Retinal pigment epithelial cell (primary cell): ENCODE measurements around the gene ZNF777.
"Not testable (repeated sequence)": the region's sequence is repeated elsewhere in the genome, so short reads cannot be mapped to it uniquely, and the experiment has no call there.

Experiments
- DNase-seq: peaks from one replicate; pipeline ENCODE4 v3.0.0-alpha.2; 2010; ENCODE audit warnings: low read depth
- H3K4me3 ChIP-seq: 2 replicates; pipeline ENCODE4 v1.5.1; 2011; ENCODE audit warnings: mild to moderate bottlenecking, low read length, control low read depth, moderate library complexity
- TF ChIP-seq, protein P1 (sequence below): conservative IDR thresholded peaks from 2 replicates; pipeline ENCODE4 v1.5.1; 2011; ENCODE audit warnings: low read depth, low read length, control low read depth, inconsistent platforms

The ZNF777 gene

DNA sequence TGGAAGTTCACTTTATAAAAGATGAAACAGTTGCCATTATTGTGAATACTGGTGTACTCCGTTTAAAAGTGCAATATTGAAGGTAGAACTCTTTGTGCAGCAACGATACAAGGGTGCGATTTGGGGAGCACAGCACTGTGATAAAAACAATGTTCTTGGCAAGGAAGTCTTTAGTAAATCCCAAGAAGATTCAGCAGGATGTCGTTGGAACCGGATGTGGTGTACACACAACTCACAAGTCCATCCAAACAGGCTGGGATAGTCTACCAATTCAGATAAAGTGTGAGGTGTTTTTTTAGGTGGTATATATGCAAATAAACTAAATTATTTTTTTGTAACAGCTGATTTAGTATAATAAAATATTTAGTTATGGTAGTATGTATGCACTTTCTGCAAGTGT lies 46.7 kb downstream of the ZNF777 start:
- TF ChIP-seq, protein P1, sequence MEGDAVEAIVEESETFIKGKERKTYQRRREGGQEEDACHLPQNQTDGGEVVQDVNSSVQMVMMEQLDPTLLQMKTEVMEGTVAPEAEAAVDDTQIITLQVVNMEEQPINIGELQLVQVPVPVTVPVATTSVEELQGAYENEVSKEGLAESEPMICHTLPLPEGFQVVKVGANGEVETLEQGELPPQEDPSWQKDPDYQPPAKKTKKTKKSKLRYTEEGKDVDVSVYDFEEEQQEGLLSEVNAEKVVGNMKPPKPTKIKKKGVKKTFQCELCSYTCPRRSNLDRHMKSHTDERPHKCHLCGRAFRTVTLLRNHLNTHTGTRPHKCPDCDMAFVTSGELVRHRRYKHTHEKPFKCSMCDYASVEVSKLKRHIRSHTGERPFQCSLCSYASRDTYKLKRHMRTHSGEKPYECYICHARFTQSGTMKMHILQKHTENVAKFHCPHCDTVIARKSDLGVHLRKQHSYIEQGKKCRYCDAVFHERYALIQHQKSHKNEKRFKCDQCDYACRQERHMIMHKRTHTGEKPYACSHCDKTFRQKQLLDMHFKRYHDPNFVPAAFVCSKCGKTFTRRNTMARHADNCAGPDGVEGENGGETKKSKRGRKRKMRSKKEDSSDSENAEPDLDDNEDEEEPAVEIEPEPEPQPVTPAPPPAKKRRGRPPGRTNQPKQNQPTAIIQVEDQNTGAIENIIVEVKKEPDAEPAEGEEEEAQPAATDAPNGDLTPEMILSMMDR, result no peak
- DNase-seq, result no peak
- H3K4me3 ChIP-seq, result no peak overlapping the region

DNA sequence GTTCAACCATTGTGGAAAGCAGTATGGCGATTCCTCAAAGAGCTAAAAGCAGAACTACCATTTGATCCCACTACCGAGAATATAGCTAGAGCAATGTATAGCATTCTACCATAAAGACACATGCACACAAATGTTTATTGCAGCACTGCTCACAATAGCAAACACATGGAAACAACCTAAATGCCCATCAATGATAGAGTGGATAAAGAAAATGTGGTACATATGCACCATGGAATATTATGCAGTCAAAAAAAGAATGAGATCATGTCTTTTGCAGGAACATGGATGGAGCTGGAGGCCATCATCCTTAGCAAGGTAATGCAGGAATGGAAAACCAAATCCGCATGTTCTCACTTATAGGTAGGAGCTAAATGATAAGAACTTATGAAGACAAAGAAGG lies 47.8 kb downstream of the ZNF777 start:
- not testable (repeated sequence) for DNase-seq

DNA sequence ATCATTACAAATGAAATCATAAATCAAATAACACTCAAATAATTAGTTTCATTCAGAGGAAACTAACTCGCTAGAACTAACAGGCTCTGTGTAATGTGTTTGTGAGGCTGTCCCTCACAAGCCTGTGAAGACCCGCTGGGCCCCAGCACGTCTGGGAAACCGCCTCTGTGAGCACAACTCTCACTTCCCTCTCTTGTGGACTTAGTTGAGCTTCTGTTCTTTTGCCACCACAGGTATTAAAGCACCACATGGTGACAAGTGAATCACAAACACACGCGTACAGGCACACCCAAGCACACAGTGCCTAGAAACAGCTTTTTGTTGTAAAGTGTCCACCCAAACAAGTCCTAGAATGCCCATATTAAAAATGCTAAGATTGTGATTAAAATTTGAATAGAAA lies 51.0 kb downstream of the ZNF777 start:
- no peak overlapping the region for H3K4me3 ChIP-seq
- no peak for DNase-seq
- TF ChIP-seq, protein P1, result no peak

More for the DNA sequence above, 47.8 kb downstream of the ZNF777 start:
- not testable (repeated sequence) for H3K4me3 ChIP-seq

DNA sequence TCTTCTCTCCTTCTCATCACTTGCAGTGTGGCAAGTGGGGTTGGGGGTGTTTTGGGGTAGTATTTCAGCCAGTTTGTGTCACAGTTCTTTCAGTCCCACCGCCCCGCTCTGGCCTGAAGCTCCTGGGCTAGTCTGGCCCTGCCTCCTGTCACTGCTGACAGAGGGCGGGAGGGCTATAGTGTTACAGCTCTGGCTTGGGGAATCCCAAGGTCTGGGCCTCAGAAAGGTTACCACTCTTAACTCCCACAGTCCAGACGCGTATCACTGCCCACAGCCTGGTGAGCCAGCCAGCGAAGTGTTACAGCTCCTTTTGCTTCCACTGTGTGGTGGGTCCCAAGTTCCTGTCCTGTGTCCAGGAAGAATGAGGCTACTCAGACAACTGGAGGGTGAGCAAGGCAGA lies 56.0 kb downstream of the ZNF777 start:
- no peak overlapping the region for H3K4me3 ChIP-seq
- TF ChIP-seq, protein P1, result no peak
- no peak for DNase-seq

DNA sequence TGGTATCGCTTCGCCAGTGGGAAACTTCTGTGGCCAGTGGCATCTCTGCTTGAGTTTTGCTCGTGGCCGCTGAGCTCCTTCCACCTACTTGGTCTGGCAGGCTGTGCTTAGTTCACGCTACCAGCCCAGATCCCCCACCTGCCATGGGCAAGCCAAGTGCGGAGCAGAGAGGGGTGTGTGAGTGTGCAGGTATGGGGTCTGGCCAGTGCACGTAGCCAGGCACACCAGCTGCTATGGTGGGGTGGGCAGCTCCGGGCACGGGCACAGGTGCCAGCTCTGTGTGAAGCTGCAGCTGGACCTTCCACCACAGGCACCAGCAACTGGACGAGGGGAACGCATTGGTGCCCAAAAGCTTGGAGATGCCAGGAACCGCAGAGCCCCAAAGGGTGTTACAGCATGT lies 56.5 kb downstream of the ZNF777 start:
- TF ChIP-seq, protein P1, result no peak
- no peak overlapping the region for H3K4me3 ChIP-seq
- no peak for DNase-seq

DNA sequence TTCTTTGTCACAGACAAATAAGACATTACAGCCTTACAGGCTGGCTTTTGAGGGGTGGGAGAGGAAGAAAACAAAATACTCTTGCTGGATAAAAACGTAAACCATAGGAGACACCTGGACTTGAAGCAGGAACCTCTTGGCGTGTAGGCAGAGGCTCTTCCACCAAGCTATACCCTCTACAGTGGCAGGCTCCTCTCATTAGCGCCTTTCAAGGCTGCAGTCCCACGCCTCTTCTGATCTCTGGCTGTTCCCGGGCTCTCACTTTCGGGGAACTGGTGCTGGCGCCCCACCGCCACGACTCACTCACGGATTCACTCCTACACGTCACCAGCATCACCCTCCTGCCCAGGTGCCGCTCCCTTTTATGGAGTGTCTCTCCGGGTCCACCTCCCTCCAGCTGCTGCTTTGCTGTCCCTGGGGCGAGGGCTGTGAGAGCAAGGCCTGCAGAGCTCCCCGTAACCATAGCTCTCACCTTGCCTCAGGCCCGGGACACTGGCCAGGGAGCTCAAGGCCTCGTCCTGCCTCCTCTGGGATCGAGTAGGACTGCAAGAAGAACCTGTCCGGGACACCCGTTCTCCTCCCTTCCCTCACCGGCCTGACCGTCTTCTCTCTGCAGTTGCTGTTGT lies 62.6 kb downstream of the ZNF777 start:
- no peak overlapping the region for H3K4me3 ChIP-seq
- DNase-seq, result no peak
- TF ChIP-seq, protein P1, result no peak

DNA sequence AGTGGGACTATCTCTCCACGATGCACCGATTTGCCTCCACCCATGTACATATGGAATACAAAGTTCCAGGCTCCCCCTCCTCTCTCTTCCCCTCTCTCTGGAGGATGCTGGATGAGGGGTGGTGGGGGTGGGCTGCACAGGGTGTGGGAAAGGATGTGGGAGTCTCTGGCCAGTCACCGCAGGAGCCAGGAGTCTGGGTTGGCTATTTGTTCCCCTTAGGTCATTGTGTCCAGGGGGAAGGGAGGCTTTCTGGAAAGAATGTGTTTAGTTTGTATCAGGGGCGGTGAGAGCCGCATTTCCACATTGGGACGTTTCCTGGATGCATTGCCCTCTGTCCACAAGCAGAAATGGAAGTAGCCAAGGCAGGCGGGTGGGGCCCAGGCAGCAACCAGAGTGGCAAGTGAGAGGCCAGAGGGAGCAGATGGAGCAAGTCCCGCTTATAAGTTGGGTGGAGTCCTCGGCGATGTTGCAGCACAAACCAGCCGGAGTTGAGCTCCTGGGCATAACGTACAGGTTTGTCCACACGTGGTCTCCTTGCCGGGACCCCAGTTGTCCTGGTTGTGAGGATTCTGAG lies 63.3 kb downstream of the ZNF777 start:
- no peak for DNase-seq
- TF ChIP-seq, protein P1, result no peak
- H3K4me3 ChIP-seq, result no peak overlapping the region

DNA sequence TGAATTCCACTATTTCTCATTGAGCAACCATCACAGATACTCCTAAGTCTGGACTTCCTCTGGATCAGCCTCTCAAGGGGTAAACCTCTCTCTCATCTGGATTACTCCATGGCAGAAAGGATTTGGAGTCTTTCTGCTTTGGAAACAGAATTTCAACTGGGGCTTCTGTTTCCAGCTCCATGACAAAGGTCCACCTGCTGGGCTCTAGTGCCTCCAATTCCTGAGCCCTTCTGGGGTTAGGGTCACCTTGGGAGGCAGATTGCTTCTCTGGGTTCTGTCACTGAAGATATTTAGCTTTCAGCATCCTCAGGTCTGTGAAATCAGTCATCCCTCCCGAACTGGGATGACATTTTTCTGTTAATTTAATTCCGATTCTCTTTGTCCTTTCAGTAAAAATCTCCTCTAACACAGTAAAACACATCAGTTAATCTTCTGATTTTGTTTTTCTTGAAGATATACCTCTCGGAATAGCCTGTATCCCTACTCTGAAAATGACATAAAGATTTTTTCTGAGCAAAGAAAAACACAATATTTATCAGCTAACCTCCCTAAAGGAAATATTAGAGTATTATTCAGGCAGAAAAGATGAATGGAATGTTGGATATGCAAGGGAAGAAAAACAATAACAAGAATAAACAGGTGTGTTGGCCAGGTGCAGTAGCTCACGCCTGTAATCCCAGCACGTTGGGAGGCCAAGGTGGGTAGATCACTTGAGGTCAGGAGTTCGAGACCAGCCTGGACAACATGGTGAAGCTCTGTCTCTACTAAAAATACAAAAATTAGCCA lies 72.1 kb downstream of the ZNF777 start:
- not testable (repeated sequence) for H3K4me3 ChIP-seq, DNase-seq

DNA sequence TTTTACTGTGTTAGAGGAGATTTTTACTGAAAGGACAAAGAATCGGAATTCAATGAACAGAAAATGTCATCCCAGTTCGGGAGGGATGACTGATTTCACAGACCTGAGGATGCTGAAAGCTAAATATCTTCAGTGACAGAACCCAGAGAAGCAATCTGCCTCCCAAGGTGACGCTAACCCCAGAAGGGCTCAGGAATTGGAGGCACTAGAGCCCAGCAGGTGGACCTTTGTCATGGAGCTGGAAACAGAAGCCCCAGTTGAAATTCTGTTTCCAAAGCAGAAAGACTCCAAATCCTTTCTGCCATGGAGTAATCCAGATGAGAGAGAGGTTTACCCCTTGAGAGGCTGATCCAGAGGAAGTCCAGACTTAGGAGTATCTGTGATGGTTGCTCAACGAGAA lies 74.3 kb downstream of the ZNF777 start:
- not testable (repeated sequence) for H3K4me3 ChIP-seq, DNase-seq
